H9 (cell line): ENCODE measurements around the gene BBX. TPM values are rescaled to one million over a fixed set of nuclear protein-coding genes. Genes with fewer than 3 reads are reported as not detected.

Experiments
- DNase-seq: peaks from one replicate; pipeline ENCODE4 v3.0.0-alpha.2; 2017
- H2AFZ ChIP-seq: one replicate; pipeline ENCODE4 v1.6.1; 2013; ENCODE audit warnings: mild to moderate bottlenecking, low read length, control low read depth, moderate library complexity
- H2AK5ac ChIP-seq: 2 replicates; pipeline ENCODE4 v1.6.1; 2013; ENCODE audit warnings: low read length, control low read depth, mixed read lengths; ENCODE audit not compliant: insufficient read length
- H2BK120ac ChIP-seq: one replicate; pipeline ENCODE4 v1.6.1; 2013; ENCODE audit warnings: low read depth, mild to moderate bottlenecking, low read length, control low read depth, inconsistent platforms; ENCODE audit not compliant: poor library complexity, severe bottlenecking
- H2BK12ac ChIP-seq: 2 replicates; pipeline ENCODE4 v1.6.1; 2013; ENCODE audit warnings: low read length, control low read depth, mixed read lengths, low read depth; ENCODE audit not compliant: insufficient read length
- H2BK15ac ChIP-seq: 2 replicates; pipeline ENCODE4 v1.6.1; 2013; ENCODE audit warnings: low read depth, low read length, control low read depth
- H2BK20ac ChIP-seq: one replicate; pipeline ENCODE4 v1.6.1; 2013; ENCODE audit warnings: low read depth, mild to moderate bottlenecking, low read length, control low read depth, inconsistent platforms; ENCODE audit not compliant: poor library complexity, severe bottlenecking
- H2BK5ac ChIP-seq: 2 replicates; pipeline ENCODE4 v1.6.1; 2013; ENCODE audit warnings: low read length, control low read depth, mixed read lengths; ENCODE audit not compliant: insufficient read length
- H3K14ac ChIP-seq: 2 replicates; pipeline ENCODE4 v1.6.1; 2013; ENCODE audit warnings: low read length, control low read depth; ENCODE audit not compliant: insufficient read depth
- H3K18ac ChIP-seq: 2 replicates; pipeline ENCODE4 v1.6.1; 2013; ENCODE audit warnings: low read depth, mild to moderate bottlenecking, mixed read lengths, low read length, control low read depth; ENCODE audit not compliant: insufficient read length
- H3K23ac ChIP-seq: 2 replicates; pipeline ENCODE4 v1.6.1; 2013; ENCODE audit warnings: low read length, control low read depth, mixed read lengths, low read depth; ENCODE audit not compliant: insufficient read length
- H3K23me2 ChIP-seq: 2 replicates; pipeline ENCODE4 v1.6.1; 2013; ENCODE audit warnings: low read depth, mild to moderate bottlenecking, mixed read lengths, low read length, control low read depth; ENCODE audit not compliant: insufficient read length, poor library complexity, severe bottlenecking
- H3K27ac ChIP-seq: 2 replicates; pipeline ENCODE4 v1.5.1; 2013; ENCODE audit warnings: low read length, control low read depth, mixed read lengths, low read depth; ENCODE audit not compliant: insufficient read length
- H3K27me3 ChIP-seq: 2 replicates; pipeline ENCODE4 v1.6.1; 2013; ENCODE audit warnings: low read length, control low read depth, inconsistent platforms; ENCODE audit not compliant: insufficient read depth
- H3K4ac ChIP-seq: 2 replicates; pipeline ENCODE4 v1.6.1; 2013; ENCODE audit warnings: low read depth, mild to moderate bottlenecking, control low read depth, inconsistent platforms, low read length, moderate library complexity
- H3K4me1 ChIP-seq: 2 replicates; pipeline ENCODE4 v1.6.1; 2013; ENCODE audit warnings: low read length, control low read depth, inconsistent platforms; ENCODE audit not compliant: insufficient read depth
- H3K4me2 ChIP-seq: 2 replicates; pipeline ENCODE4 v1.6.1; 2013; ENCODE audit warnings: low read length, control low read depth, mixed read lengths; ENCODE audit not compliant: insufficient read length, insufficient read depth
- H3K56ac ChIP-seq: 2 replicates; pipeline ENCODE4 v1.6.1; 2013; ENCODE audit warnings: low read depth, mild to moderate bottlenecking, mixed read lengths, low read length, control low read depth; ENCODE audit not compliant: insufficient read length
- H3K79me1 ChIP-seq: 2 replicates; pipeline ENCODE4 v1.6.1; 2013; ENCODE audit warnings: low read depth, mild to moderate bottlenecking, moderate library complexity, low read length, control low read depth, inconsistent platforms; ENCODE audit not compliant: insufficient read depth, poor library complexity, severe bottlenecking
- H3K79me2 ChIP-seq: 2 replicates; pipeline ENCODE4 v1.6.1; 2013; ENCODE audit warnings: low read length, control low read depth, inconsistent platforms; ENCODE audit not compliant: insufficient read depth
- H3K9ac ChIP-seq: 2 replicates; pipeline ENCODE4 v1.6.1; 2013; ENCODE audit warnings: low read length, control low read depth, mixed read lengths; ENCODE audit not compliant: insufficient read length; ENCODE audit errors: extremely low read depth
- H3K9me3 ChIP-seq: one replicate; pipeline ENCODE4 v1.6.1; 2013; ENCODE audit warnings: low read depth, low read length, inconsistent platforms; ENCODE audit not compliant: control insufficient read depth
- H3T11ph ChIP-seq: one replicate; pipeline ENCODE4 v1.6.1; 2013; ENCODE audit warnings: mild to moderate bottlenecking, low read length, control low read depth, inconsistent platforms
- H4K20me1 ChIP-seq: one replicate; pipeline ENCODE4 v1.6.1; 2013; ENCODE audit not compliant: control insufficient read depth, insufficient read length, insufficient read depth
- H4K5ac ChIP-seq: 2 replicates; pipeline ENCODE4 v1.6.1; 2013; ENCODE audit warnings: low read depth, mild to moderate bottlenecking, mixed read lengths, low read length, control low read depth; ENCODE audit not compliant: insufficient read length
- H4K8ac ChIP-seq: replicated peaks from 2 replicates; pipeline ENCODE4 v1.6.1; 2013; ENCODE audit warnings: low read length, control low read depth, mixed read lengths, low read depth; ENCODE audit not compliant: insufficient read length
- H4K91ac ChIP-seq: 2 replicates; pipeline ENCODE4 v1.6.1; 2013; ENCODE audit warnings: low read depth, mild to moderate bottlenecking, moderate library complexity, mixed read lengths, low read length, control low read depth; ENCODE audit not compliant: insufficient read length
- H3K27ac Mint-ChIP-seq, 3 experiments: 2 replicates in 2 of 3; 3 replicates in 1 of 3; pipeline ENCODE4 v1.8.0; 2020 to 2021; ENCODE audit warnings: mixed read lengths in 3 of 3, mild to moderate bottlenecking in 1 of 3, moderate library complexity in 1 of 3
- H3K27me3 Mint-ChIP-seq: 2 replicates; pipeline ENCODE4 v1.8.0; 2021; ENCODE audit warnings: low read depth, mild to moderate bottlenecking, moderate library complexity, mixed read lengths
- H3K36me3 Mint-ChIP-seq, 3 experiments: 2 replicates in 2 of 3; 3 replicates in 1 of 3; pipeline ENCODE4 v1.8.0; 2020 to 2021; ENCODE audit warnings: low read depth in 3 of 3, mixed read lengths in 3 of 3; ENCODE audit not compliant: insufficient read depth in 1 of 3
- H3K4me1 Mint-ChIP-seq, 2 experiments: 2 replicates each; pipeline ENCODE4 v1.8.0; 2020; ENCODE audit warnings: mixed read lengths in 2 of 2
- H3K4me3 Mint-ChIP-seq, 2 experiments: 2 replicates in 1 of 2; 3 replicates in 1 of 2; pipeline ENCODE4 v1.8.0; 2020 to 2021; ENCODE audit warnings: mild to moderate bottlenecking in 2 of 2, mixed read lengths in 2 of 2, moderate library complexity in 1 of 2
- H3K9me3 Mint-ChIP-seq, 2 experiments: 2 replicates in 1 of 2; 3 replicates in 1 of 2; pipeline ENCODE4 v1.8.0; 2020; ENCODE audit warnings: mild to moderate bottlenecking in 2 of 2, mixed read lengths in 2 of 2, moderate library complexity in 1 of 2
- total RNA-seq: library from RNA; stranded (reverse); gene quantifications from 2 replicates; pipeline ENCODE4 v1.2.1, GENCODE V29; 2021
- TF ChIP-seq, protein P1 (sequence below): fragments of 200-600 bp; sonication (generic); conservative IDR thresholded peaks from 3 replicates; pipeline ENCODE4 v1.8.0; 2021; ENCODE audit warnings: antibody characterized with exemption, mild to moderate bottlenecking

Gene BBX
- total RNA-seq, 1 experiment from 2014 or later: 34.8 TPM

DNA sequence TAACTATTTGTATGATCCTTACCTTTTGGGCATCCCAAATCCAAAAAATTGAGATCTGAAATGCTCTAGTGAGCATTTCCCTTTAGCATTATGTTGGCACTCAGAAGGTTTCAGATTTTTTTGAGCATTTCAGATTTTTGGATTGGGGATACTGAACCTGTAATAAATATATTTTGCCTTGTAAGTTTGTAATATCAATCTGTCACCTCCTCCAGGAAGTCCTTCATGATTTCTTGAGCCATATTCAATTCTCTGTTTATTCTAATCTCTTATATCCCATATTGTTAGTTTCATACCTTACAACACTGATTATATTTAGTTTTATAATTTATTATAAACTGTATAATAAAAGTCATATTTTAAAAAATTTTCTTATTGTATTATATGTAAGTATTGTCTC, 215.2 kb downstream of the BBX start:
- H3K27me3 Mint-ChIP-seq: no peaks in the 10 kb centered on the region
- no peak overlapping the region for H2BK5ac ChIP-seq
- H3K36me3 Mint-ChIP-seq: peaks cover 0 to 8% (median 3%) of the 10 kb centered on the region in 3 experiments; a peak in 4 of 7 replicates
- no peak overlapping the region for H3K4ac ChIP-seq
- no peaks in the 10 kb centered on the region for H3K79me2 ChIP-seq
- no peak overlapping the region for H2AK5ac ChIP-seq
- H4K8ac ChIP-seq: no peak overlapping the region
- H2BK120ac ChIP-seq: no peak overlapping the region
- H3K23me2 ChIP-seq: no peaks in the 10 kb centered on the region
- H3K27ac ChIP-seq: no peak overlapping the region
- no peaks in the 10 kb centered on the region for H3K9me3 ChIP-seq
- H3K9ac ChIP-seq: no peak overlapping the region
- H3K4me2 ChIP-seq: no peak overlapping the region
- no peaks in the 10 kb centered on the region for H3K9me3 Mint-ChIP-seq
- no peak overlapping the region for H3K27ac Mint-ChIP-seq
- H3K56ac ChIP-seq: no peak overlapping the region
- no peaks in the 10 kb centered on the region for H3K27me3 ChIP-seq
- H2BK15ac ChIP-seq: no peak overlapping the region
- no peak for DNase-seq
- no peaks in the 10 kb centered on the region; a peak in 1 of 4 replicates for H3K4me1 Mint-ChIP-seq
- H2BK20ac ChIP-seq: no peak overlapping the region
- no peak overlapping the region for H2AFZ ChIP-seq
- no peak overlapping the region for H2BK12ac ChIP-seq
- TF ChIP-seq, protein P1, sequence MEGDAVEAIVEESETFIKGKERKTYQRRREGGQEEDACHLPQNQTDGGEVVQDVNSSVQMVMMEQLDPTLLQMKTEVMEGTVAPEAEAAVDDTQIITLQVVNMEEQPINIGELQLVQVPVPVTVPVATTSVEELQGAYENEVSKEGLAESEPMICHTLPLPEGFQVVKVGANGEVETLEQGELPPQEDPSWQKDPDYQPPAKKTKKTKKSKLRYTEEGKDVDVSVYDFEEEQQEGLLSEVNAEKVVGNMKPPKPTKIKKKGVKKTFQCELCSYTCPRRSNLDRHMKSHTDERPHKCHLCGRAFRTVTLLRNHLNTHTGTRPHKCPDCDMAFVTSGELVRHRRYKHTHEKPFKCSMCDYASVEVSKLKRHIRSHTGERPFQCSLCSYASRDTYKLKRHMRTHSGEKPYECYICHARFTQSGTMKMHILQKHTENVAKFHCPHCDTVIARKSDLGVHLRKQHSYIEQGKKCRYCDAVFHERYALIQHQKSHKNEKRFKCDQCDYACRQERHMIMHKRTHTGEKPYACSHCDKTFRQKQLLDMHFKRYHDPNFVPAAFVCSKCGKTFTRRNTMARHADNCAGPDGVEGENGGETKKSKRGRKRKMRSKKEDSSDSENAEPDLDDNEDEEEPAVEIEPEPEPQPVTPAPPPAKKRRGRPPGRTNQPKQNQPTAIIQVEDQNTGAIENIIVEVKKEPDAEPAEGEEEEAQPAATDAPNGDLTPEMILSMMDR: no peak
- H4K20me1 ChIP-seq: no peaks in the 10 kb centered on the region
- no peak overlapping the region for H3K23ac ChIP-seq
- no peaks in the 10 kb centered on the region for H3K4me1 ChIP-seq
- no peak overlapping the region for H4K5ac ChIP-seq
- H3K14ac ChIP-seq: no peak overlapping the region
- H3K79me1 ChIP-seq: no peaks in the 10 kb centered on the region
- H3T11ph ChIP-seq: no peak overlapping the region
- no peak overlapping the region for H3K4me3 Mint-ChIP-seq
- no peak overlapping the region for H3K18ac ChIP-seq
- H4K91ac ChIP-seq: no peak overlapping the region
